HepG2 (cell line): ENCODE data around the gene HES1. TPM values are rescaled to one million over a fixed set of nuclear protein-coding genes. Genes with fewer than 3 reads are reported as not detected.
A peak's percentile ranks its signal among the peaks of the same experiment; 100 is the strongest.

ENCODE experiments used
- ARID4A ChIP-seq: sonication (generic); formaldehyde crosslinking; IDR thresholded peaks from 2 replicates; pipeline ENCODE4 v1.5.0; 2020; ENCODE audit warnings: mild to moderate bottlenecking, missing genetic modification reagents, borderline replicate concordance
- ATF4 ChIP-seq, 2 experiments: fragments of 450-650 bp in 1 of 2; sonication (generic) in 1 of 2; formaldehyde crosslinking; IDR thresholded peaks; 2 replicates each; pipeline versions ENCODE4 v1.5.0 to v1.8.0; 2020 to 2022; ENCODE audit warnings: mild to moderate bottlenecking in 1 of 2, missing genetic modification reagents in 1 of 2
- BCL6 ChIP-seq: IDR thresholded peaks from 2 replicates; pipeline ENCODE4 v1.6.1; 2016; ENCODE audit warnings: missing genetic modification reagents, missing compliant biosample characterization
- MED8 ChIP-seq: sonication (generic); formaldehyde crosslinking; IDR thresholded peaks from 2 replicates; pipeline ENCODE4 v1.8.1; 2023; ENCODE audit warnings: mild to moderate bottlenecking, missing genetic modification reagents; ENCODE audit not compliant: insufficient replicate concordance
- NFYC ChIP-seq: IDR thresholded peaks from 2 replicates; pipeline ENCODE4 v1.6.1; 2016; ENCODE audit warnings: missing genetic modification reagents, missing compliant biosample characterization
- SAFB2 ChIP-seq: sonication (generic); formaldehyde crosslinking; IDR thresholded peaks from 2 replicates; pipeline ENCODE4 v1.5.1; 2020; ENCODE audit warnings: missing genetic modification reagents, low read depth, mild to moderate bottlenecking, borderline replicate concordance
- SP4 ChIP-seq: sonication (generic); formaldehyde crosslinking; IDR thresholded peaks from 2 replicates; pipeline ENCODE4 v1.8.1; 2023; ENCODE audit warnings: mild to moderate bottlenecking, missing genetic modification reagents
- U2AF2 ChIP-seq: fragments of 200-400 bp; formaldehyde crosslinking; IDR thresholded peaks from 2 replicates; pipeline ENCODE4 v1.6.1; 2017; ENCODE audit warnings: low read depth, mild to moderate bottlenecking, low read length
- ZNF256 ChIP-seq: sonication (generic); formaldehyde crosslinking; conservative IDR thresholded peaks from 2 replicates; pipeline ENCODE4 v1.4.0; 2020; ENCODE audit warnings: missing genetic modification reagents
- ZNF577 ChIP-seq: sonication (generic); formaldehyde crosslinking; IDR thresholded peaks from 2 replicates; pipeline ENCODE4 v1.4.0; 2020; ENCODE audit warnings: mild to moderate bottlenecking, low read depth, missing genetic modification reagents, borderline replicate concordance
- ZNF720 ChIP-seq: sonication (generic); formaldehyde crosslinking; IDR thresholded peaks from 2 replicates; pipeline ENCODE4 v1.4.0; 2020; ENCODE audit warnings: missing genetic modification reagents
- ZNF788 ChIP-seq: sonication (generic); formaldehyde crosslinking; IDR thresholded peaks from 2 replicates; pipeline ENCODE4 v1.5.0; 2020; ENCODE audit warnings: mild to moderate bottlenecking, missing genetic modification reagents, borderline replicate concordance
- ZZZ3 ChIP-seq: sonication (generic); formaldehyde crosslinking; IDR thresholded peaks from 2 replicates; pipeline ENCODE4 v1.4.0; 2020; ENCODE audit warnings: missing genetic modification reagents, mild to moderate bottlenecking, borderline replicate concordance
- polyA plus RNA-seq, 8 experiments: library from polyadenylated mRNA; depleted of rRNA in 3 of 8; stranded (reverse) in 7 of 8; unstranded in 1 of 8; fragments of >200 nt; fragmentation: Illumina TruSeq in 4 of 8; extraction: Trizol in 4 of 8; gene quantifications; 2 replicates each; pipeline versions ENCODE4 v1.2.1 to v1.2.3, GENCODE V29; 2011 to 2016; ENCODE audit warnings: low read depth in 4 of 8, missing spikeins in 1 of 8, mixed read lengths in 1 of 8; ENCODE audit not compliant: insufficient read depth in 1 of 8
- total RNA-seq, 5 experiments: library from RNA; depleted of rRNA; stranded (reverse); fragments of >200 nt; fragmentation: Illumina TruSeq; extraction: Trizol; gene quantifications; 2 replicates each; pipeline ENCODE4 v1.2.3, GENCODE V29; 2016; ENCODE audit warnings: low read depth in 1 of 5
- TF ChIP-seq, protein P1 (sequence below), 2 experiments: sonication (generic) in 1 of 2; formaldehyde crosslinking in 1 of 2; IDR thresholded peaks; 2 replicates each; pipeline versions ENCODE4 v1.4.0 to v1.6.1; 2016 to 2020; ENCODE audit warnings: borderline replicate concordance in 1 of 2, low read depth in 1 of 2, mild to moderate bottlenecking in 1 of 2, missing genetic modification reagents in 1 of 2
- TF ChIP-seq, protein P2 (sequence below): sonication (generic); formaldehyde crosslinking; conservative IDR thresholded peaks from 2 replicates; pipeline ENCODE4 v1.8.1; 2023; ENCODE audit warnings: missing genetic modification reagents

HES1 gene
- total and polyA plus RNA-seq, 2 of the 13 experiments (the other 11 are each of a cell fraction or from before 2014, with no cell fraction given), result 15.4 to 19.8 TPM

GRCh38 chr3:194139071-194139813, 3.3 kb downstream of the HES1 start (continued):
- no peak for TF ChIP-seq SAFB2
- no peak for TF ChIP-seq NFYC (CRISPR knock-in tag)
- TF ChIP-seq ARID4A, result peak; percentile 9; the same call in 1 of the 2 replicates
- TF ChIP-seq ZNF577 (CRISPR knock-in tag), result no peak
- no peak for TF ChIP-seq MED8 (CRISPR knock-in tag)
- no peak for TF ChIP-seq ATF4 (CRISPR knock-in tag; IDR thresholded peaks at IDR 0.05)
- TF ChIP-seq ZNF788 (CRISPR knock-in tag), result no peak
- no peak for TF ChIP-seq U2AF2
- TF ChIP-seq ZZZ3 (CRISPR knock-in tag), result no peak
- TF ChIP-seq ZNF256 (CRISPR knock-in tag), result no peak
- TF ChIP-seq ZNF720, result no peak
- TF ChIP-seq, protein P1, sequence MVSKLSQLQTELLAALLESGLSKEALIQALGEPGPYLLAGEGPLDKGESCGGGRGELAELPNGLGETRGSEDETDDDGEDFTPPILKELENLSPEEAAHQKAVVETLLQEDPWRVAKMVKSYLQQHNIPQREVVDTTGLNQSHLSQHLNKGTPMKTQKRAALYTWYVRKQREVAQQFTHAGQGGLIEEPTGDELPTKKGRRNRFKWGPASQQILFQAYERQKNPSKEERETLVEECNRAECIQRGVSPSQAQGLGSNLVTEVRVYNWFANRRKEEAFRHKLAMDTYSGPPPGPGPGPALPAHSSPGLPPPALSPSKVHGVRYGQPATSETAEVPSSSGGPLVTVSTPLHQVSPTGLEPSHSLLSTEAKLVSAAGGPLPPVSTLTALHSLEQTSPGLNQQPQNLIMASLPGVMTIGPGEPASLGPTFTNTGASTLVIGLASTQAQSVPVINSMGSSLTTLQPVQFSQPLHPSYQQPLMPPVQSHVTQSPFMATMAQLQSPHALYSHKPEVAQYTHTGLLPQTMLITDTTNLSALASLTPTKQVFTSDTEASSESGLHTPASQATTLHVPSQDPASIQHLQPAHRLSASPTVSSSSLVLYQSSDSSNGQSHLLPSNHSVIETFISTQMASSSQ (IDR thresholded peaks at IDR 0.05; ENCODE audit: low read depth), result no peak
- TF ChIP-seq, protein P1 (CRISPR knock-in tag; IDR thresholded peaks at IDR 0.05; ENCODE audit: borderline replicate concordance), result no peak
- TF ChIP-seq, protein P2, sequence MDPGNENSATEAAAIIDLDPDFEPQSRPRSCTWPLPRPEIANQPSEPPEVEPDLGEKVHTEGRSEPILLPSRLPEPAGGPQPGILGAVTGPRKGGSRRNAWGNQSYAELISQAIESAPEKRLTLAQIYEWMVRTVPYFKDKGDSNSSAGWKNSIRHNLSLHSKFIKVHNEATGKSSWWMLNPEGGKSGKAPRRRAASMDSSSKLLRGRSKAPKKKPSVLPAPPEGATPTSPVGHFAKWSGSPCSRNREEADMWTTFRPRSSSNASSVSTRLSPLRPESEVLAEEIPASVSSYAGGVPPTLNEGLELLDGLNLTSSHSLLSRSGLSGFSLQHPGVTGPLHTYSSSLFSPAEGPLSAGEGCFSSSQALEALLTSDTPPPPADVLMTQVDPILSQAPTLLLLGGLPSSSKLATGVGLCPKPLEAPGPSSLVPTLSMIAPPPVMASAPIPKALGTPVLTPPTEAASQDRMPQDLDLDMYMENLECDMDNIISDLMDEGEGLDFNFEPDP (CRISPR knock-in tag), result no peak
- TF ChIP-seq BCL6 (CRISPR knock-in tag), result no peak; the same call in 1 of the 2 replicates
- TF ChIP-seq SP4 (CRISPR knock-in tag), result no peak
